Thyroid gland (tissue), 4 donors: ENCODE measurements around the gene ERP44.

Experiments used
- POLR2A ChIP-seq, 2 donors: fragments of 450-650 bp; IDR thresholded peaks; one replicate each; pipeline ENCODE4 v1.6.1; 2017; ENCODE audit warnings: antibody characterized with exemption in 2 of 2, mild to moderate bottlenecking in 2 of 2, moderate library complexity in 1 of 2
- TF ChIP-seq, protein P1 (sequence below), 6 experiments: fragments of 200-600 bp in 3 of 6; fragments of 450-650 bp in 3 of 6; sonication (generic) in 3 of 6; IDR thresholded peaks; one replicate each; pipeline ENCODE4 v1.5.1; 2016 to 2019; ENCODE audit warnings: antibody characterized with exemption in 6 of 6, mild to moderate bottlenecking in 2 of 6, inconsistent platforms in 1 of 6, moderate library complexity in 1 of 6

DNA sequence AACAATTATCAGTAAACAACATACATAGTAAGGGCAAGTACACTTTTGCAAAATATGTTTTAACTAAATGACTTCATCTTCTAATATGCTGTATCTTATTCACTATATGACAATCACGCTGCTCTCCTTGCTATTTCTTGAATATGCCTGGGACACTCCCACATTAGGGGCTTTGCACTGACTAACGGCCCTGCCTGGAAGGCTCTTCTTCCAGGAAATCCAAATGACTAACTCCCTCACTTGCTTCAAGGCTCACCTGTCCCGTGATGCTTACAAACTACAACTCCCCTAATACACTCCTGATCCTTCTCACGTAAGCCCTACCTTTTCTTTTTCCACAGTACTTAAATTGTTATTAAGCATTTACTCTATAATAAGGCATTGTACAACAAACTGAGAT lies 10.6 kb downstream of the ERP44 start:
- no peak for TF ChIP-seq POLR2A (IDR thresholded peaks at IDR 0.05)
- TF ChIP-seq, protein P1, sequence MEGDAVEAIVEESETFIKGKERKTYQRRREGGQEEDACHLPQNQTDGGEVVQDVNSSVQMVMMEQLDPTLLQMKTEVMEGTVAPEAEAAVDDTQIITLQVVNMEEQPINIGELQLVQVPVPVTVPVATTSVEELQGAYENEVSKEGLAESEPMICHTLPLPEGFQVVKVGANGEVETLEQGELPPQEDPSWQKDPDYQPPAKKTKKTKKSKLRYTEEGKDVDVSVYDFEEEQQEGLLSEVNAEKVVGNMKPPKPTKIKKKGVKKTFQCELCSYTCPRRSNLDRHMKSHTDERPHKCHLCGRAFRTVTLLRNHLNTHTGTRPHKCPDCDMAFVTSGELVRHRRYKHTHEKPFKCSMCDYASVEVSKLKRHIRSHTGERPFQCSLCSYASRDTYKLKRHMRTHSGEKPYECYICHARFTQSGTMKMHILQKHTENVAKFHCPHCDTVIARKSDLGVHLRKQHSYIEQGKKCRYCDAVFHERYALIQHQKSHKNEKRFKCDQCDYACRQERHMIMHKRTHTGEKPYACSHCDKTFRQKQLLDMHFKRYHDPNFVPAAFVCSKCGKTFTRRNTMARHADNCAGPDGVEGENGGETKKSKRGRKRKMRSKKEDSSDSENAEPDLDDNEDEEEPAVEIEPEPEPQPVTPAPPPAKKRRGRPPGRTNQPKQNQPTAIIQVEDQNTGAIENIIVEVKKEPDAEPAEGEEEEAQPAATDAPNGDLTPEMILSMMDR (IDR thresholded peaks at IDR 0.05), result no peak
